Neural cell (in vitro differentiated cells): Measurements from ENCODE around the gene MAPK8IP2. TPM values are rescaled to one million over a fixed set of nuclear protein-coding genes. Genes with fewer than 3 reads are reported as not detected.

ENCODE experiments used
- H2AFZ ChIP-seq: fragments of 200-600, 300-800 bp; sonication (generic), shearing (Covaris generic); 2 replicates; pipeline ENCODE4 v1.6.0; 2014; ENCODE audit warnings: low read depth, mild to moderate bottlenecking, antibody characterized with exemption, low read length, moderate library complexity
- H3F3A ChIP-seq: fragments of 200-600 bp; shearing (Covaris generic); 2 replicates; pipeline ENCODE4 v1.6.1; 2016; ENCODE audit warnings: mild to moderate bottlenecking, moderate library complexity, mixed read lengths, antibody characterized with exemption, low read length; ENCODE audit not compliant: insufficient read depth, poor library complexity, severe bottlenecking
- H3K27ac ChIP-seq: fragments of 200-600, 300-800 bp; sonication (generic), shearing (Covaris generic); 2 replicates; pipeline ENCODE4 v1.5.1; 2014; ENCODE audit warnings: mild to moderate bottlenecking, low read length, moderate library complexity
- H3K27me3 ChIP-seq: fragments of 300-800, 200-600 bp; sonication (generic), shearing (Covaris generic); 2 replicates; pipeline ENCODE4 v1.6.0; 2014; ENCODE audit warnings: mild to moderate bottlenecking, low read depth, low read length, moderate library complexity; ENCODE audit not compliant: insufficient read depth
- H3K36me3 ChIP-seq: fragments of 300-800, 200-600 bp; sonication (generic), shearing (Covaris generic); 2 replicates; pipeline ENCODE4 v1.5.1; 2014; ENCODE audit warnings: mild to moderate bottlenecking, antibody characterized with exemption, low read length, moderate library complexity; ENCODE audit not compliant: insufficient read depth
- H3K4me2 ChIP-seq: fragments of 300-800, 200-600 bp; sonication (generic), shearing (Covaris generic); 2 replicates; pipeline ENCODE4 v1.6.0; 2014; ENCODE audit warnings: mild to moderate bottlenecking, low read length
- H3K4me3 ChIP-seq: fragments of 300-800, 200-600 bp; sonication (generic), shearing (Covaris generic); 2 replicates; pipeline ENCODE4 v1.5.1; 2014; ENCODE audit warnings: mild to moderate bottlenecking, low read length, moderate library complexity
- H3K79me2 ChIP-seq: fragments of 200-600 bp; shearing (Covaris generic); replicated peaks from 2 replicates; pipeline ENCODE4 v1.6.0; 2014; ENCODE audit warnings: mild to moderate bottlenecking, low read length, moderate library complexity; ENCODE audit not compliant: insufficient read depth
- H3K9ac ChIP-seq: fragments of 300-800, 200-600 bp; sonication (generic), shearing (Covaris generic); 2 replicates; pipeline ENCODE4 v1.6.1; 2016; ENCODE audit warnings: mild to moderate bottlenecking, low read length, mixed read lengths
- H3K9me2 ChIP-seq: fragments of 200-600 bp; shearing (Covaris generic); 2 replicates; pipeline ENCODE4 v1.6.1; 2016; ENCODE audit warnings: mild to moderate bottlenecking, low read length, mixed read lengths; ENCODE audit not compliant: insufficient read depth
- H3K9me3 ChIP-seq: fragments of 200-600, 300-800 bp; sonication (generic), shearing (Covaris generic); 2 replicates; pipeline ENCODE4 v1.6.1; 2016; ENCODE audit warnings: mild to moderate bottlenecking, mixed run types, low read length, moderate library complexity, mixed read lengths
- H4K20me1 ChIP-seq: fragments of 200-600 bp; shearing (Covaris generic); 2 replicates; pipeline ENCODE4 v1.6.1; 2016; ENCODE audit warnings: mild to moderate bottlenecking, mixed run types; ENCODE audit not compliant: insufficient read depth
- CTCF ChIP-seq: fragments of 450-650 bp; IDR thresholded peaks from 2 replicates; pipeline ENCODE4 v1.5.1; 2014; ENCODE audit warnings: antibody characterized with exemption, mild to moderate bottlenecking, moderate library complexity; ENCODE audit not compliant: poor library complexity, severe bottlenecking
- EP300 ChIP-seq: fragments of 450-650 bp; conservative IDR thresholded peaks from 2 replicates; pipeline ENCODE4 v1.6.1; 2014; ENCODE audit warnings: antibody characterized with exemption, mild to moderate bottlenecking, moderate library complexity; ENCODE audit not compliant: poor library complexity, severe bottlenecking
- EZH2 ChIP-seq: fragments of 200-600, 300-800 bp; shearing (Covaris generic), sonication (generic); IDR thresholded peaks from 2 replicates; pipeline ENCODE4 v1.6.1; 2014; ENCODE audit warnings: antibody characterized with exemption, low read length, borderline replicate concordance, mild to moderate bottlenecking; ENCODE audit not compliant: insufficient read depth, poor library complexity, severe bottlenecking
- MXI1 ChIP-seq: fragments of 450-650 bp; conservative IDR thresholded peaks from 2 replicates; pipeline ENCODE4 v1.6.1; 2014; ENCODE audit warnings: antibody characterized with exemption, mild to moderate bottlenecking; ENCODE audit not compliant: poor library complexity, severe bottlenecking
- POLR2AphosphoS5 ChIP-seq: IDR thresholded peaks from 2 replicates; pipeline ENCODE4 v1.6.1; 2012
- RAD21 ChIP-seq: fragments of 450-650 bp; conservative IDR thresholded peaks from 2 replicates; pipeline ENCODE4 v1.6.1; 2014; ENCODE audit warnings: antibody characterized with exemption, mild to moderate bottlenecking, moderate library complexity
- REST ChIP-seq: IDR thresholded peaks from 2 replicates; pipeline ENCODE4 v1.6.1; 2012; ENCODE audit warnings: borderline replicate concordance
- SMC3 ChIP-seq: fragments of 450-650 bp; conservative IDR thresholded peaks from 2 replicates; pipeline ENCODE4 v1.6.1; 2014; ENCODE audit warnings: antibody characterized with exemption, mild to moderate bottlenecking, moderate library complexity; ENCODE audit not compliant: poor library complexity
- TAF1 ChIP-seq: IDR thresholded peaks from 2 replicates; pipeline ENCODE4 v1.6.1; 2012; ENCODE audit warnings: low read depth
- polyA plus RNA-seq: library from polyadenylated mRNA; depleted of rRNA; stranded (reverse); fragments of >200 nt; gene quantifications from 2 replicates; pipeline ENCODE4 v1.2.3, GENCODE V29; 2014

Gene MAPK8IP2
- polyA plus RNA-seq, 1 donor from 2014 or later, result 48.0 TPM

- Histone ChIP-seq H3K9me3 (no peaks in the 10 kb centered on the region), H3K4me2 (no peak overlapping the region), H2AFZ (no peak overlapping the region), H3K9me2 (no peaks in the 10 kb centered on the region), H3K79me2 (no peaks in the 10 kb centered on the region), H3K9ac (no peak overlapping the region), H3K27ac (no peak overlapping the region), H3K36me3 (peaks cover 4% of the 10 kb centered on the region), H3K27me3 (no peaks in the 10 kb centered on the region), H4K20me1 (no peaks in the 10 kb centered on the region), H3K4me3 (no peak overlapping the region), H3F3A (no peaks in the 10 kb centered on the region)
- TF ChIP-seq TAF1 (no peak), CTCF (no peak), EP300 (no peak), REST (no peak), SMC3 (no peak), RAD21 (no peak), POLR2AphosphoS5 (no peak), EZH2 (no peak), MXI1 (no peak)
These were observed 30.6 kb upstream of the MAPK8IP2 start for GRCh38 chr22:50569896-50570535.

- no peak overlapping the region for H3K27ac ChIP-seq
- no peaks in the 10 kb centered on the region for H3K9me3 ChIP-seq
- H3K27me3 ChIP-seq, result no peaks in the 10 kb centered on the region
- no peaks in the 10 kb centered on the region for H3K9me2 ChIP-seq
- H3K9ac ChIP-seq, result no peak overlapping the region
- no peaks in the 10 kb centered on the region for H3K79me2 ChIP-seq
- TF ChIP-seq EZH2 (no peak), SMC3 (no peak), TAF1 (no peak), REST (no peak)
- H2AFZ ChIP-seq, result no peak overlapping the region
- no peak overlapping the region for H3K4me3 ChIP-seq
- no peaks in the 10 kb centered on the region for H3F3A ChIP-seq
- no peaks in the 10 kb centered on the region for H4K20me1 ChIP-seq
- peaks cover 4% of the 10 kb centered on the region for H3K36me3 ChIP-seq
- H3K4me2 ChIP-seq, result no peak overlapping the region
These were observed 29.7 kb upstream of the MAPK8IP2 start for GRCh38 chr22:50570861-50571260.
